Stomach smooth muscle (tissue), 2 donors: ENCODE results near the gene KIF14.
"Not testable (repeated sequence)": the region's sequence is repeated elsewhere in the genome, so short reads cannot be mapped to it uniquely, and the experiment has no call there.

Experiments
- H3K27ac ChIP-seq: one replicate; pipeline ENCODE4 v1.7.0; 2013; ENCODE audit warnings: mild to moderate bottlenecking, low read length, inconsistent platforms
- H3K27me3 ChIP-seq, 2 donors: one replicate each; pipeline ENCODE4 v1.7.0; 2013; ENCODE audit warnings: low read length in 2 of 2; ENCODE audit not compliant: insufficient read depth in 2 of 2, control insufficient read depth in 1 of 2
- H3K36me3 ChIP-seq, 2 donors: one replicate each; pipeline ENCODE4 v1.7.0; 2013; ENCODE audit warnings: low read length in 2 of 2; ENCODE audit not compliant: control insufficient read depth in 2 of 2, insufficient read depth in 2 of 2
- H3K4me1 ChIP-seq: one replicate; pipeline ENCODE4 v1.7.0; 2013; ENCODE audit warnings: low read length; ENCODE audit not compliant: control insufficient read depth, insufficient read depth
- H3K4me3 ChIP-seq, 2 donors: one replicate each; pipeline ENCODE4 v1.7.0; 2013; ENCODE audit warnings: low read length in 2 of 2
- H3K9ac ChIP-seq, 2 donors: one replicate each; pipeline ENCODE4 v1.7.0; 2013; ENCODE audit warnings: low read length in 2 of 2, mild to moderate bottlenecking in 1 of 2
- H3K9me3 ChIP-seq, 2 donors: one replicate each; pipeline ENCODE4 v1.7.0; 2013; ENCODE audit warnings: low read length in 2 of 2; ENCODE audit not compliant: control insufficient read depth in 2 of 2
- donor health status: healthy.
- donor health status: Pancreatic carcinoma.

Gene KIF14

GRCh38 chr1:200540281-200540680, 80.3 kb downstream of the KIF14 start:
- no peaks in the 10 kb centered on the region for H3K36me3 ChIP-seq
- no peak overlapping the region for H3K9ac ChIP-seq
- no peaks in the 10 kb centered on the region for H3K9me3 ChIP-seq

DNA sequence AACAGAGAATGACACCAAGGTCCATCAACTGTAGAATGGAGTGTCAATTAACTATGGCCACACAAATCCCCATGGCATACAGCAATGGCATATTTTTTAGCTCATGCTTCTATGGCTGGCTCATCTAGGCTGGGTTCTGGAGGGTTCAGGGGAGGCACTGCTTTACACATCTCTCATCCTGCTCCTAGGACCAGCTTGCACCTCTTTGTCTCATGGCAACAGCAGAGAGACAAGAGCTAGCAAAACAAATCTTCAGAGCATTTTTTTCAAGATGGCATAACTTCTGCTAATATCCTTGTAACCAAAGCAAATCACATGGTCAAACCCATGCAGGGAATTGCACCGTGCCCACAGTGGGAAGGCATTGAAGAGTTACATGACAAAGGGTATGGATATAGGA, 82.4 kb downstream of the KIF14 start:
- no peaks in the 10 kb centered on the region for H3K27me3 ChIP-seq
- H3K4me3 ChIP-seq, result no peak overlapping the region
- H3K9ac ChIP-seq, result no peak overlapping the region
- no peaks in the 10 kb centered on the region for H3K36me3 ChIP-seq
- H3K27ac ChIP-seq, result no peak overlapping the region
- no peaks in the 10 kb centered on the region for H3K4me1 ChIP-seq
- H3K9me3 ChIP-seq, result no peaks in the 10 kb centered on the region

More at GRCh38 chr1:200540281-200540680, 80.3 kb downstream of the KIF14 start:
- Histone ChIP-seq H3K4me3 (no peak overlapping the region), H3K27me3 (no peaks in the 10 kb centered on the region), H3K27ac (no peak overlapping the region), H3K4me1 (no peaks in the 10 kb centered on the region)

- no peaks in the 10 kb centered on the region for H3K27me3 ChIP-seq
- H3K36me3 ChIP-seq, result no peaks in the 10 kb centered on the region
- no peak overlapping the region for H3K4me3 ChIP-seq
- no peaks in the 10 kb centered on the region for H3K9me3 ChIP-seq
- H3K9ac ChIP-seq, result no peak overlapping the region
- H3K27ac ChIP-seq, result no peak overlapping the region
- H3K4me1 ChIP-seq, result no peaks in the 10 kb centered on the region
These were observed 84.9 kb downstream of the KIF14 start for GRCh38 chr1:200535605-200536004.

DNA sequence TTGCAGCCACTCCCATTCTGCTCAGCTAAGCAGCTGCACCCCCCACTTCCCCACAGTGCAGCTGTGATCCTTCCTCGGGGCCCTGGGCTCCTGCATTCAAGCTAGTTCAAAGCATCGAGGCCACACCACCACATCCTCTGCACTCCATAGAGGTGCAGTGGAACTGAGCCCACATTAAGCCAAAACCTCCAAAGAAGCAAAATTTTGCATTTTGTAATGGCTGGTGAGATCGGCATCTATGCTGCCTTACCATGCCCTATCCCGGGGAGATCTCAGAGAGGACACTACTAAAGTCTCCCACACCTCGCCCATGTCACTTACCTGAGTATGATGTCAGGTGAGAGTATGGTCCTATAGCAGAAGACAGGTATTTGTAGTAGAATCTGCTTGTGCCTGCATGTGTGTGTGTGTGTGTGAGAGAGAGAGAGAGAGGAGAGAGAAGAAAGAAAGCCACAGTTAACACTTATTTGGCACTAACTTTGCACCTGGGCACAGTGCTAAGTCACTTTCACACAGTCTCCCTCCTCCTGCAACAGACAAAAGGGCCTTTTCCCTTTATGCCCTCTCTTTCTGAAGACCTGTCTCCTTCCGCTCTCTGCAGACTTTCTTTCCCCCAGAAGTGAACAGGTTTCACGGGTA, 89.8 kb downstream of the KIF14 start:
- Histone ChIP-seq H3K4me1 (no peaks in the 10 kb centered on the region), H3K36me3 (no peaks in the 10 kb centered on the region), H3K9ac (no peak overlapping the region), H3K27me3 (no peaks in the 10 kb centered on the region), H3K9me3 (no peaks in the 10 kb centered on the region), H3K27ac (no peak overlapping the region), H3K4me3 (no peak overlapping the region)

GRCh38 chr1:200528858-200529606, 91.5 kb downstream of the KIF14 start:
- Histone ChIP-seq H3K27ac (no peak overlapping the region), H3K36me3 (no peaks in the 10 kb centered on the region), H3K4me1 (no peaks in the 10 kb centered on the region), H3K9ac (no peak overlapping the region), H3K27me3 (no peaks in the 10 kb centered on the region), H3K9me3 (no peaks in the 10 kb centered on the region), H3K4me3 (no peak overlapping the region)

DNA sequence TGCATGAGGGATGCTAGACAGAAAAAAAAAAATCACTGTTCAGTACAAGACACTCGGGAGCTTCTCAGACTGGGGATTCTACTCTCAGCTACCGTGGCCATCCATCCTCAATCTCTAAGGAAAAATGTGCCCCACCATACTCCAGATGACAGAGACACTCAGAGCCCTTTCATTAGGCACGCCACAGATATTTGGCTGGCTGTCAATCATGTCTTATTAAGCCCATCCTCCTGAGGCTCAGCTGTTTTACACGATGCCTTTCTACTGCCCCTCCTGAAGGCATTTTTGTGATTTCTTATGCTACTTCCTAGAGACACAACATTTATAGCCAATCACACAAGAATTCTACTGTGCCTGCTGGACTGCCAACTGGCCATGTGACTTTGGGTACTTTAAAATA, 92.9 kb downstream of the KIF14 start:
- no peak overlapping the region for H3K9ac ChIP-seq
- H3K4me3 ChIP-seq, result no peak overlapping the region
- no peaks in the 10 kb centered on the region for H3K36me3 ChIP-seq
- H3K4me1 ChIP-seq, result no peaks in the 10 kb centered on the region
- no peaks in the 10 kb centered on the region for H3K27me3 ChIP-seq
- H3K9me3 ChIP-seq, result no peaks in the 10 kb centered on the region
- H3K27ac ChIP-seq, result no peak overlapping the region

DNA sequence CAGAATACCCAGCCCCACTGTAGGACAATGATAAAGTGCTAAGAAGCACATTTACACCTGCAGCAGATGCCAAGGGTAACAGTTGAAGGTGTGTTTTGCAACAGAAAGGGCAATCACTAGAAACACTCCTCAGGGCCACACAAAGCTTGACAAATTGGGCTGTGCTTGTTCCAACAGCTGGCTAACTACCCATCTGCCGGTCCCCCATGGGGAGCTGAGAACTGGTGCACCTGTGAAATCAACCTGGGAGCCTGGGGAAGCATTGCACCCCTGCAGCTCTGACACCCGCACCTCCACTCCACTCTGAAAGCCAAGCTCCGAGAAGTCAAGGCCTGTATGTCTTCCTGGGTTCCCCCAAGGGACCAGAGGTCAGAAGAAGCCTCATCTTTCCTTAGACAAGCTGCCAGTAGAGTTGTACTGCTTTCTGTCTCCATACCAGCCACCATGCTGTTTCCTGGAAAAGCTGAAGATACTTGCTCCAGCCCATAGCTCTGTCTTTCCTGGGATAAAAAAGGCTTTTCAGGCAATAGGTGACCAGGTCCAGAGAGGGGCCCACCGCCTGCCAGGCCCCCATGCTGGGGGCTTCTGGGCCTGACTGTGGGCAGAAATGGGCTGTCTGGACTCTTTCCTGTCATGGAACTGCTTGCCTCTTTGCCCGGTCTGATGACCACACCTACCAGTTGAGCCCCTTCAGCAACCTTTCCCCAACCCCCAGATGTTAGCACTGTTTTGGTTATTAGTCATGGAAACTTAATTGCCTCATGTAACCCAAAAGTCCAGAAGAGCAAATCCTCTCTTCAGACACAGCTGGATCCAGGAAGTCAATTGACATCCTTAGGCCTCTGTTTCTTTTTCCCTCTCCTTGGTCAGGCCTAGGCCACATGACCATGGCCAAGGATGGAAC, 93.6 kb downstream of the KIF14 start:
- H3K36me3 ChIP-seq, result no peaks in the 10 kb centered on the region
- H3K4me1 ChIP-seq, result no peaks in the 10 kb centered on the region
- no peak overlapping the region for H3K27ac ChIP-seq
- no peaks in the 10 kb centered on the region for H3K27me3 ChIP-seq
- no peak overlapping the region for H3K9ac ChIP-seq
- no peaks in the 10 kb centered on the region for H3K9me3 ChIP-seq
- H3K4me3 ChIP-seq, result no peak overlapping the region

- Histone ChIP-seq H3K9me3 (no peaks in the 10 kb centered on the region), H3K9ac (no peak overlapping the region), H3K27me3 (no peaks in the 10 kb centered on the region), H3K36me3 (no peaks in the 10 kb centered on the region), H3K27ac (no peak overlapping the region), H3K4me1 (no peaks in the 10 kb centered on the region), H3K4me3 (no peak overlapping the region)
These were observed 95.2 kb downstream of the KIF14 start for GRCh38 chr1:200525090-200525987.

GRCh38 chr1:200524551-200524950, 96.0 kb downstream of the KIF14 start:
- not testable (repeated sequence) for H3K27me3 ChIP-seq, H3K9me3 ChIP-seq, H3K9ac ChIP-seq, H3K27ac ChIP-seq, H3K4me3 ChIP-seq, H3K36me3 ChIP-seq, H3K4me1 ChIP-seq

DNA sequence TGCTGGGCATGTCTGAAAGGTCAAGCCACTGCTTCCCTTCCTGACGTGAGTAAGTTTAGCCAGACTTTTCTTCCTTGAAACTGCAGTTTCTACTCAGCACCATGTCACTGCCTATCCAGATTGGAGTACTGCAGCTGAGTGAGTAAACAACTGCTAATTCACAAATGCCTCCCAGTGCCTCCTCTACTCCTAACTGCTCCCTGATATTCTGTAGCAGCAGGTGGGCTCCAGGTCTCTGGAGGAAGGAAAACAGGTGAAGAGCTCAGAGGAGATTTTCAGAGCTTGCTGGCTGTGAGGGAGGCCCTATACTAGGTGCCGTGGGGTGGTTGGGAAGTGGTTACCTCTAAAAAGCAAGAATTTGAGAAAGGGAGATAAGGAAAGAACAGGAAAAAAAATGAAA, 96.5 kb downstream of the KIF14 start:
- no peaks in the 10 kb centered on the region for H3K4me1 ChIP-seq
- H3K27me3 ChIP-seq, result no peaks in the 10 kb centered on the region
- no peak overlapping the region for H3K9ac ChIP-seq
- H3K9me3 ChIP-seq, result no peaks in the 10 kb centered on the region
- H3K4me3 ChIP-seq, result no peak overlapping the region
- no peaks in the 10 kb centered on the region for H3K36me3 ChIP-seq
- no peak overlapping the region for H3K27ac ChIP-seq
